Esophagus (tissue), 2 donors: ENCODE results near the gene MYO7B. TPM values are rescaled to one million over a fixed set of nuclear protein-coding genes. Genes with fewer than 3 reads are reported as not detected.
"Not testable (repeated sequence)": the region's sequence is repeated elsewhere in the genome, so short reads cannot be mapped to it uniquely, and the experiment has no call there.

Experiments
- H3K27ac ChIP-seq, 2 donors: one replicate each; pipeline ENCODE4 v1.5.1; 2013; ENCODE audit warnings: low read depth in 2 of 2, mild to moderate bottlenecking in 2 of 2, inconsistent platforms in 1 of 2, low read length in 1 of 2, moderate library complexity in 1 of 2
- H3K27me3 ChIP-seq, 2 donors: one replicate each; pipeline ENCODE4 v1.6.1; 2013; ENCODE audit warnings: low read length in 2 of 2, control low read depth in 1 of 2, mild to moderate bottlenecking in 1 of 2; ENCODE audit not compliant: insufficient read depth in 2 of 2, control insufficient read depth in 1 of 2
- H3K36me3 ChIP-seq, 2 donors: one replicate each; pipeline ENCODE4 v1.6.1; 2013; ENCODE audit warnings: low read length in 1 of 2; ENCODE audit not compliant: control insufficient read depth in 2 of 2, insufficient read depth in 2 of 2
- H3K4me1 ChIP-seq, 2 donors: one replicate each; pipeline ENCODE4 v1.6.1; 2013; ENCODE audit warnings: low read length in 1 of 2; ENCODE audit not compliant: control insufficient read depth in 2 of 2, insufficient read depth in 2 of 2
- H3K4me3 ChIP-seq, 2 donors: one replicate each; pipeline ENCODE4 v1.5.1; 2013; ENCODE audit warnings: low read length in 2 of 2, mild to moderate bottlenecking in 2 of 2, low read depth in 1 of 2, moderate library complexity in 1 of 2
- H3K9me3 ChIP-seq, 2 donors: one replicate each; pipeline ENCODE4 v1.6.1; 2013; ENCODE audit warnings: mild to moderate bottlenecking in 2 of 2, low read depth in 1 of 2, low read length in 1 of 2, moderate library complexity in 1 of 2; ENCODE audit not compliant: control insufficient read depth in 2 of 2, insufficient read depth in 1 of 2
- WGBS, 2 donors: extraction: QIAGEN DNeasy Blood & Tissue Kit; methylation state at CpG; one replicate each; pipeline ENCODE4 v1.1.7; 2013; 5-methylcytosine and 5-hydroxymethylcytosine counted together
- polyA plus RNA-seq, 2 donors: library from polyadenylated mRNA; stranded (reverse); fragments of 200-250 nt; gene quantifications; one replicate each; pipeline ENCODE4 v1.2.3, GENCODE V29; 2013
- donor health status: healthy with polysubstance abuse.
- donor health status: Bipolar disorder and iron deficiency.

Gene MYO7B
- polyA plus RNA-seq, 2 donors: 0.09 to 0.20 TPM

DNA sequence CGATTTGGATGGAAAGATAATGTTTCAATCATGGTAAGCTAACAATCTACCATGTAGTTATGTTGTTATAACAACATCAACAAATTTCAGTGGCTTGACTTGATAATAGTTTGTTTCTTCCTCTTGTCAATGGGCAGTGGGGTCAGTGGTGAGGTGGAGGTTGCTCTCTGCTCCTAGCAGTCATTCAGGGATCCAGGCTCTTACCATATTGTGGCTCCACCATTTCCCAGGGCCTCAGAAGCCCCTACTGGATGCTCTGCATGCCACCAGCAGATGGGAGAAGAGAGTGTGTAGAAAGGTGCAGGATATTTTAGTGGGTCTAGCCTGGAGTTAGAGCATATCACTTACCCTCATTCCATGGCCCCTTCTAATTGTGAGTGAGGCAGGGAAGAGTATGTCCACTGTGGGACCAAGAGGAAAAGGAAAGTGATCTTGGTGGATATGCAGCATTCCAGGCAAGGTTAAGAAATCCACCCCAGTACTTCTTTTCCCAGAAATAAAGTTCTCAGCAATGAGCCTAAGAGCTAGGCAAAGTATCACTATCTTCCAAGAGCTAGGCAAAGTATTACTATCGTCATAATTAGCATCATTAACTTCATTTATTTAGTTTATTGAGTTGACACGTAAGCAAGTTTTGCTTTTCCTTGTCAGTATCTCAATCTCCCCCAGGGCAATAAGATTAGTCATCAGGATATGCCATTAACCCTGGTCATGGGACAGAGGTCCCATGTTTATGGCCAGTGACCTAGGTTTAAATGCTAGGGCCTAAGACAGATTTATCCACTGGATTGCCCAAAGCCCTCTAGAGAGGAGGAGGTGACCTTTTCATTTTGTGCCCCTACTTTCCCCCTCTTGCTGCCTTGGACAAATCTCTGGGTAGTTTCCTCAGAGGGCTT, 5.0 kb upstream of the MYO7B start:
- H3K36me3 ChIP-seq: no peaks in the 10 kb centered on the region
- H3K4me1 ChIP-seq: no peaks in the 10 kb centered on the region
- no peak overlapping the region for H3K27ac ChIP-seq
- H3K27me3 ChIP-seq: no peaks in the 10 kb centered on the region
- WGBS, 2 donors: 72 to 79% methylated on average over 3 of the region's 3 CpGs
- no peak overlapping the region for H3K4me3 ChIP-seq
- peaks cover 0 to 4% of the 10 kb centered on the region in 2 donors for H3K9me3 ChIP-seq

DNA sequence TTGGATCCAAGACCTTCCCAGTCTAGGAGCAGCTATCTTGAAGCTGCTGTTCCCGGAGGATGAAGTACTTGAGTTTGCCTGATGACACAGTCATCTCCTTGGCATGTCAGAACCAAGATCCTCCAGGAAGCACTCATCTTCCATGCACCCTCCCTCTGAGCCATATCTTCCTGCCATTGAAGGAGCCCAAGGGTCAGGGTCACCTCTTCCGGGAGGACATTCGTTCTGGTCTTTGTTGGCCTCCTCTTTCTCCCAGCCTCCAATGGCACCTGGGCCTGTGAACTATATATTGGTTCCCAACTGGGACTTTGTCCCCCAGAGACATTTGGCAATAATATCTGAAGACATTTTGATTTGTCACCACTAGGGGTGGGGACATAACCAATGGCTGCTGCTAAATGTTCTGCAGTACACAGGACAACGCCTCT, 4.2 kb upstream of the MYO7B start:
- Histone ChIP-seq H3K4me1 (no peaks in the 10 kb centered on the region), H3K27ac (no peak overlapping the region), H3K9me3 (peaks cover 0 to 4% of the 10 kb centered on the region in 2 donors), H3K27me3 (no peaks in the 10 kb centered on the region), H3K4me3 (no peak overlapping the region), H3K36me3 (no peaks in the 10 kb centered on the region)
- 64 to 69% methylated on average over 4 of the region's 4 CpGs for WGBS, 2 donors

DNA sequence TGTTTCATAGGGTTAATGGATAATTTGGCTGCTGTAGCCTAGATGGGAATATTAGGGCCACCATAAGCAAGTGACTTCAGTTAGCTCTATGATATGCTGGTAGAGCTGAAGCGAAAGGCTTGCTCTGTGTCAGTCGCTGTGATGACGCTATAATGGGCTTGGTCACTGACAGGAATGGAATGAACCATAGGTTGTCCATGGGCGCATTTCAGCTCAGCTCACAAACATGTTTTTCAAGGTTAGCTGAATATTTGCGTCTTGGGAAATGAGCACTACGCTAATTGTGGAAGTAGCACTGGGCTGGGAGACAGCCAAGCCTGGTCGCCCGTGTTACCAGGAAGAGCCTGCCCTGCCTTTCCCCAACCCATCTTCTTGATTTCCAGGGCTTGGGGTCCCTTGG, 3.2 kb upstream of the MYO7B start:
- Histone ChIP-seq H3K27ac (no peak overlapping the region), H3K4me1 (no peaks in the 10 kb centered on the region)
- 89 to 90% methylated on average over 8 of the region's 8 CpGs for WGBS, 2 donors

DNA sequence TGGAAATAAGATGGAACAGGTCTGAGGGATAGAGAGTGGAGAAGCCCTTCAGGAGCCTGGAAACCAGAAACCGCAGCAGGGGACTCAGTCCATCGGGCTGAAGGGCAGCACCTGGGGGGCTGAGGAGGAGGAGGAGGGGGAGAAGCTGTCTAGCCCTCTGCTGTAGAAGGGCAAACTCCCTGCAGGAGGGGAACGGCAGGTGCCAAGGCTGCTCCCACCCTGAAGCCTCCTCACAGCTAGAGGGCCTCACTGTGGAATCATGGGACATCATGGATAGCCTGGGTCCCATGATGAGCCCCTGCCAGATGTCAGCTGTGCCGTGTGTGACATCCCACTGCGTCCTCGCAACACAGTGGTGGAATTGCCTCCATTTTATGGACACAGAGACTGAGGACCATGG, 435 bp downstream of the MYO7B start:
- no peak overlapping the region for H3K27ac ChIP-seq
- no peak overlapping the region for H3K4me3 ChIP-seq
- no peaks in the 10 kb centered on the region for H3K9me3 ChIP-seq
- H3K4me1 ChIP-seq: no peaks in the 10 kb centered on the region
- H3K36me3 ChIP-seq: no peaks in the 10 kb centered on the region
- H3K27me3 ChIP-seq: peaks cover 0 to 2% of the 10 kb centered on the region in 2 donors
- WGBS, 2 donors: 80 to 87% methylated on average over 6 of the region's 6 CpGs

More for the DNA sequence above, 3.2 kb upstream of the MYO7B start:
- peaks cover 0 to 4% of the 10 kb centered on the region in 2 donors for H3K9me3 ChIP-seq
- H3K27me3 ChIP-seq: no peaks in the 10 kb centered on the region
- H3K4me3 ChIP-seq: no peak overlapping the region
- no peaks in the 10 kb centered on the region for H3K36me3 ChIP-seq

DNA sequence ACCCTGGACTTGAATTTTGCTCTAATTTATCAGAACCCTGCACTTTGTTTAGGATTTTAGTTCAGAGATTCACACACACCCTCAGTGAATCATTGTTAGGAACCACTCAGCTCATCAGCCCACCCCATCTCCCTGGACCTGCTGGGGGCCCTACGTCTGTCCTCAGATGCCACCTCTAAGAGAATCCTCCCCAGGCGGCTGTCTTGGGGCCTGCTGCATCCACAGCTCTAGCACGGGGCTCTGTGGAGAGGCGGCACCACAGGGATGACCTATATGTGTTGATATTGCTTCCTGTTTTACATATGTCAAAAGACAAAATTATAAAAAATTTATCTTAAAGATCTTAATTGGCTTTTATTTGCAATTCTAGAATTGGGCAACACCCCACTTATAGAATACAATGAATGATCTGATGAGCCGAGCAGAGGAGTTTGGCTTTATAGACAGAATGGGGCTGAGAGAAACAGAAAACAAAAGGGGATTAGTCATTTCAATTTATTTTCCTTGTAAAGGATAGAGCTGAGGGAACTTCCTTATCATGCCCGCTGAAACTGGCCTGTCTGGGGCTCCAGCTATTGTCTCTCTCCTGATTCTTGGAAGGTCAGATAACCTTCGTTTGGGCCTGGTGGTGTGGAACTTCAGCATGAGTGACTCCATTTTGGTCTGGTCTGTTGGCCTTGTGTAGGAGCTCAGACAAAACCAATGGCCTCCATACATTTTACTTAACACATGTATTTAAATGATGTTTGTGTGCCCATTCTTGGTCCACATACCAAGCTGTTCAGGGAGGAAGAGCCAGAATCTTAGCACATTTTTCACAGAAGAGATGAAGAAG, 1.4 kb downstream of the MYO7B start:
- Histone ChIP-seq H3K27ac (no peak overlapping the region), H3K36me3 (no peaks in the 10 kb centered on the region), H3K9me3 (no peaks in the 10 kb centered on the region), H3K27me3 (peaks cover 0 to 3% of the 10 kb centered on the region in 2 donors), H3K4me3 (no peak overlapping the region), H3K4me1 (no peaks in the 10 kb centered on the region)
- WGBS, 2 donors: 72 to 78% methylated on average over 7 of the region's 7 CpGs

DNA sequence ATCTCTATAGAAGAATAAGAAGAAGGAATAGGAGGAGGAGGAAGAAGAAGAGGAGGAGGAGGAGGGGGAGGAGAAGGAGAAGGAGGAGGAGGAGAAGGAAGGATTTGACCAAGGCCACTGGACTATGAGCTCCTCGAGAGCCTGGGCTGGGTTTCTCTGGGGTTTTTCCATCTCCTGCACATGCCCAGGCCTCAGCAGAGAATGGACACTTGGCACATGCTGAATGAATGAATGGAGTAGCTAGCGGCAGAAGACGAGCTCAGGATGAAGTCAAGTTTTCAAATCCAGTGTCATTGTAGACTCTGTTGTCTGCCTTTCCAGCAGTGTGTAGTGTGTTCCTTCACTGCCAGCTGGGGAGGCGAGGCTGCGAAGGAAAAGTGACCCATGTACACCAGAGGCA, 2.2 kb downstream of the MYO7B start:
- no peak overlapping the region for H3K4me3 ChIP-seq
- H3K27ac ChIP-seq: no peak overlapping the region
- WGBS, 2 donors: 90 to 92% methylated on average over 5 of the region's 5 CpGs
- H3K9me3 ChIP-seq: no peaks in the 10 kb centered on the region
- no peaks in the 10 kb centered on the region for H3K4me1 ChIP-seq
- no peaks in the 10 kb centered on the region for H3K36me3 ChIP-seq
- H3K27me3 ChIP-seq: peaks cover 0 to 3% of the 10 kb centered on the region in 2 donors

DNA sequence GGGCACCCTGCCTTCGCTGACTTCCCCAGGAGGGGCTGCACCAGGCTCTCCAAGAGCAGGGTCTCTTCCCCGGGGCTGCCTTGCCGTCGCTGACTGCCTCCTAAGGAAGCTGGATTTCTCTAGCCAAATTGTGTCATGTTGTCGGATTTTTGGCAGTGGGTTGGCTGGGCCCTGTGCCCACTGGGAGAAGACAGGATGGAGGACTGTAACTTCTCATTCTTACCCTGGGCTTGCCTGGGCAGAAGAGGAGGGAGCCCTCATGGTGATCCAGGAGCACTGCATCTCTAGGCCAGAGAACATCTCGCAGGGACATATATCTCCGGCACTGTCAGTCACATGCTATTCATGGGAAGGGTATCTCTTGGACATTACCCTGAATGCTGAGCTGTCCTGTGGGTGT, 6.3 kb downstream of the MYO7B start:
- Histone ChIP-seq H3K27me3 (peaks cover 0 to 3% of the 10 kb centered on the region in 2 donors), H3K4me3 (no peak overlapping the region), H3K36me3 (no peaks in the 10 kb centered on the region), H3K4me1 (peaks cover 0 to 3% of the 10 kb centered on the region in 2 donors), H3K27ac (no peak overlapping the region), H3K9me3 (no peaks in the 10 kb centered on the region)
- 53 to 68% methylated on average over 7 of the region's 7 CpGs for WGBS, 2 donors

DNA sequence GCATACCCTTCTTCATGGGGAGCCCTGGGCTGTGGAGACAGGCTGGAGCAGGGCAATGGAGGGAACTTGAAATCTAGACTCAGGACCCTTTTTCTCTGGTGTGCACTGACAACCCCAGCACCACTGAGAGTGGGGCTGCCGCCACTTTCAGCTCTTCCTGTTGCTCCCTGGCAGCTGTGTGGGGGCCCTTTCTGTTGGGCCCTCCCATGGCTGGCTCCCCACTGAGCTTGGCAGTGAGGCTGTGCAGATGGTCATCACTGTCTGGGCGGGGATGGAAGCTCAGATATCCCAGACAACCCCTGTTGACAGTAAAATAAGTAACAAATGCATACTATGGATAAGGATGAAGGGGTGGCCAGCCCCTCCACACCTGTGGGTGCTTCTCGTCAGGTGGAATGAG, 6.7 kb downstream of the MYO7B start:
- H3K9me3 ChIP-seq: no peaks in the 10 kb centered on the region
- H3K4me3 ChIP-seq: no peak overlapping the region
- 86 to 87% methylated on average over 3 of the region's 3 CpGs for WGBS, 2 donors
- peaks cover 0 to 3% of the 10 kb centered on the region in 2 donors for H3K27me3 ChIP-seq
- no peaks in the 10 kb centered on the region for H3K36me3 ChIP-seq
- peaks cover 0 to 3% of the 10 kb centered on the region in 2 donors for H3K4me1 ChIP-seq
- H3K27ac ChIP-seq: no peak overlapping the region

DNA sequence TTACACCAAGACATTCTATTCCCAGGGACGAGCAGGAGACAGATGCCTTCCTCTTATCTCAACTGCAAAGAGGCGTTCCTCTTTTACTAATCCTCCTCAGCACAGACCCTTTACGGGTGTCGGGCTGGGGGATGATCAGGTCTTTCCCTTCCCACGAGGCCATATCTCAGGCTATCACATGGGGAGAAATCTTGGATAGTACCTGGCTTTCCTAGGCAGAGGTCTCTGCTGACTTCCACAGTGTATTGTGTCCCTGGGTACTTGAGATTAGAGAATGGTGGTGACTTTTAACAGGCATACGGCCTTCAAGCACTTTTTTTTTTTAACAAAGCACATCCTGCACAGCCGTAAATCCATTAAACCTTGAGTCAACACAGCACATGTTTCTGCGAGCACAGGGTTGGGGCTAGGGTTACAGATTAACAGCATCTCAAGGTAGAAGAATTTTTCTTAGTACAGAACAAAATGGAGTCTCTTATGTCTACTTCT, 7.6 kb downstream of the MYO7B start:
- not testable (repeated sequence) for H3K4me3 ChIP-seq, H3K27me3 ChIP-seq, H3K36me3 ChIP-seq, H3K4me1 ChIP-seq, H3K9me3 ChIP-seq, H3K27ac ChIP-seq
- WGBS, 2 donors: 40 to 43% methylated on average over 8 of the region's 8 CpGs
